ENCODE results near the gene GPR101.
"Not testable (repeated sequence)": the region's sequence is repeated elsewhere in the genome, so short reads cannot be mapped to it uniquely, and the experiment has no call there.

The GPR101 gene

DNA sequence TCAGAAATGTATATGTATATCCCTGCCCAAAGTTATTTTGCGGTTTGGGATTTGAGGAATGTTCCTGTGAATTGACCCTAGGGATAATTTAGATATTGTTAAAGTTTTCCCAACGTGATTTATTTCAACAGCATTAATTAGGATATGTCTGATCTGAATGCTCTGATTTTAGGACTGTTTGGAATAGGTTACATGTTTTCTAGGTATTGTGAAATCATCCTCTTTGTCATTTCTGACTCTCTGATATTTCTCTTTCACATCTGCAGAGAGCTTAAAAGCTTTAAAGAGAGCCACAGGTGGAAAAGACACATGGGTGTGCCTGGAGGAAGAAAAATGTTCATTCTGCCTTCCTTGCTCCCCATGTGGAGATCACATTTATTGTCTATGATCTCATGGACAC lies 5.1 kb downstream of the GPR101 start:
- DNase-seq (ENCODE audit: low read depth) = no peak
- TF ChIP-seq, protein P1, sequence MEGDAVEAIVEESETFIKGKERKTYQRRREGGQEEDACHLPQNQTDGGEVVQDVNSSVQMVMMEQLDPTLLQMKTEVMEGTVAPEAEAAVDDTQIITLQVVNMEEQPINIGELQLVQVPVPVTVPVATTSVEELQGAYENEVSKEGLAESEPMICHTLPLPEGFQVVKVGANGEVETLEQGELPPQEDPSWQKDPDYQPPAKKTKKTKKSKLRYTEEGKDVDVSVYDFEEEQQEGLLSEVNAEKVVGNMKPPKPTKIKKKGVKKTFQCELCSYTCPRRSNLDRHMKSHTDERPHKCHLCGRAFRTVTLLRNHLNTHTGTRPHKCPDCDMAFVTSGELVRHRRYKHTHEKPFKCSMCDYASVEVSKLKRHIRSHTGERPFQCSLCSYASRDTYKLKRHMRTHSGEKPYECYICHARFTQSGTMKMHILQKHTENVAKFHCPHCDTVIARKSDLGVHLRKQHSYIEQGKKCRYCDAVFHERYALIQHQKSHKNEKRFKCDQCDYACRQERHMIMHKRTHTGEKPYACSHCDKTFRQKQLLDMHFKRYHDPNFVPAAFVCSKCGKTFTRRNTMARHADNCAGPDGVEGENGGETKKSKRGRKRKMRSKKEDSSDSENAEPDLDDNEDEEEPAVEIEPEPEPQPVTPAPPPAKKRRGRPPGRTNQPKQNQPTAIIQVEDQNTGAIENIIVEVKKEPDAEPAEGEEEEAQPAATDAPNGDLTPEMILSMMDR (IDR thresholded peaks at IDR 0.05; ENCODE audit: control insufficient read depth, insufficient read depth, low read depth, low read length, missing control alignments) = no peak
- H3K4me3 ChIP-seq (ENCODE audit: control insufficient read depth, low read depth, low read length) = no peak overlapping the region

DNA sequence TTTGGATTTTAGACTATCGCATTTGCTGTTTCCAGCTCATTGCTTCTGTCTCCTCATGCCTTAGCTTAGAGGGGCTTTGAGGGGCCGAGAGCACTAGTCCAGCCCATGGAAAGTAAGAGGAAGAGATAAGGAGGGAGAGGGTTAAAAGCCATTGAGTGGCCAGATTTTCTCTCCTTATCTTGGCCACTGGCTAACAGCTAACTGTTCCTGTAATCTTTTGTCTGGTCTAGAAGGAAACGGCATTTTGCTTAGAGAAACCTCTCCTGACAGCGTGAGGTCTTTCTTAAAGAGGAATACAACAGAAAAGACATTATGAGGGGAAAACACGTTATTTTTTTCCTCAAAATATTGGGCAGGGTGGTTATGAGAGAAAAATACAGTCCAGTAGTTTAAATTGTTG lies 7.9 kb downstream of the GPR101 start:
- no peak for DNase-seq (ENCODE audit: low read depth)
- H3K4me3 ChIP-seq (ENCODE audit: control insufficient read depth, low read depth, low read length) = no peak overlapping the region

DNA sequence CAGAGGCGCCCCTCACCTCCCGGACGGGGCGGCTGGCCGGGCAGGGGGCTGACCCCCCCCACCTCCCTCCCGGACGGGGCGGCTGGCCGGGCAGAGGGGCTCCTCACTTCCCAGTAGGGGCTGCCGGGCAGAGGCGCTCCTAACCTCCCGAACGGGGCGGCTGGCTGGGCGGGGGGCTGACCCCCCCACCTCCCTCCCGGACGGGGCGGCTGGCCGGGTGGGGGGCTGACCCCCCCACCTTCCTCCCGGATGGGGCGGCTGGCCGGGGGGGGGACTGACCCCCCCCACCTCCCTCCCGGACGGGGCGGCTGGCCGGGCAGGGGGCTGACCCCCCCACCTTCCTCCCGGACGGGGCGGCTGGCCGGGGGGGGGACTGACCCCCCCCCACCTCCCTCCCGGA lies 33.6 kb downstream of the GPR101 start:
- not testable (repeated sequence) for H3K4me3 ChIP-seq (ENCODE audit: control insufficient read depth, low read depth, low read length); DNase-seq (ENCODE audit: low read depth)

More for the DNA sequence above, 7.9 kb downstream of the GPR101 start:
- TF ChIP-seq, protein P1 (IDR thresholded peaks at IDR 0.05; ENCODE audit: control insufficient read depth, insufficient read depth, low read depth, low read length, missing control alignments) = no peak

DNA sequence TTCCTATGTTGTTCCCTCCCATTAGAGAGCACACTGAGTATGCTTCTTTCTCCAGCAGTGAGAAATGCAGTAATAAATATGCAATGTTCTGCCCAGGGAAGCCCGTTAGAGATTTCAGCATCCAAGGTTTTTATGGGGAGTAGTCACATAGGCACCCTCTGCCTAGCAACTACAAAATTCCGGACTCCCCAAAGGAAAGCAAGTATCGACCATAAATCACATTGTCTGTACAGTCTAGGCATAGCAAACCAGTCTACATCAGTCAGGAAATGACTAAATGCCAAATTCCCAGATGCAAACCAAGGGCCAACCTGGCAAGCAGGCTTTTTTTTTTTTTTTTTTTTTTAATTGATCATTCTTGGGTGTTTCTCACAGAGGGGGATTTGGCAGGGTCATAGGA lies 34.8 kb downstream of the GPR101 start:
- DNase-seq (ENCODE audit: low read depth) = no peak
- TF ChIP-seq, protein P1 (IDR thresholded peaks at IDR 0.05; ENCODE audit: control insufficient read depth, insufficient read depth, low read depth, low read length, missing control alignments) = no peak
- H3K4me3 ChIP-seq (ENCODE audit: control insufficient read depth, low read depth, low read length) = no peak overlapping the region
